ENCODE results near the gene KLHL42.

The KLHL42 gene

GRCh38 chr12:27747111-27747820 is 32.8 kb upstream of the KLHL42 start:
- H3K4me3 ChIP-seq (ENCODE audit: low read depth, low read length), result no peak overlapping the region
- TF ChIP-seq CTCF (IDR thresholded peaks at IDR 0.05; ENCODE audit: low read depth, low read length, missing control alignments), result no peak
- DNase-seq (ENCODE audit: low read depth), result no peak

- no peak overlapping the region for H3K4me3 ChIP-seq (ENCODE audit: low read depth, low read length)
- no peak for DNase-seq (ENCODE audit: low read depth)
- no peak for TF ChIP-seq CTCF (IDR thresholded peaks at IDR 0.05; ENCODE audit: low read depth, low read length, missing control alignments)
Measured at GRCh38 chr12:27751386-27752047, 28.5 kb upstream of the KLHL42 start.

GRCh38 chr12:27754795-27755194 is 25.2 kb upstream of the KLHL42 start:
- no peak for TF ChIP-seq CTCF (IDR thresholded peaks at IDR 0.05; ENCODE audit: low read depth, low read length, missing control alignments)
- DNase-seq (ENCODE audit: low read depth), result no peak
- H3K4me3 ChIP-seq (ENCODE audit: low read depth, low read length), result no peak overlapping the region

GRCh38 chr12:27756670-27757195 is 23.3 kb upstream of the KLHL42 start:
- DNase-seq (ENCODE audit: low read depth), result no peak
- no peak overlapping the region for H3K4me3 ChIP-seq (ENCODE audit: low read depth, low read length)
- TF ChIP-seq CTCF (IDR thresholded peaks at IDR 0.05; ENCODE audit: low read depth, low read length, missing control alignments), result no peak

- no peak for TF ChIP-seq CTCF (IDR thresholded peaks at IDR 0.05; ENCODE audit: low read depth, low read length, missing control alignments)
- no peak for DNase-seq (ENCODE audit: low read depth)
- H3K4me3 ChIP-seq (ENCODE audit: low read depth, low read length), result no peak overlapping the region
Measured at GRCh38 chr12:27762757-27763156, 17.3 kb upstream of the KLHL42 start.

GRCh38 chr12:27766587-27766986 is 13.4 kb upstream of the KLHL42 start:
- no peak for TF ChIP-seq CTCF (IDR thresholded peaks at IDR 0.05; ENCODE audit: low read depth, low read length, missing control alignments)
- no peak for DNase-seq (ENCODE audit: low read depth)
- no peak overlapping the region for H3K4me3 ChIP-seq (ENCODE audit: low read depth, low read length)
